ENCODE results near the gene EYA4. TPM values are rescaled to one million over a fixed set of nuclear protein-coding genes. Genes with fewer than 3 reads are reported as not detected.

Gene EYA4, protein sequence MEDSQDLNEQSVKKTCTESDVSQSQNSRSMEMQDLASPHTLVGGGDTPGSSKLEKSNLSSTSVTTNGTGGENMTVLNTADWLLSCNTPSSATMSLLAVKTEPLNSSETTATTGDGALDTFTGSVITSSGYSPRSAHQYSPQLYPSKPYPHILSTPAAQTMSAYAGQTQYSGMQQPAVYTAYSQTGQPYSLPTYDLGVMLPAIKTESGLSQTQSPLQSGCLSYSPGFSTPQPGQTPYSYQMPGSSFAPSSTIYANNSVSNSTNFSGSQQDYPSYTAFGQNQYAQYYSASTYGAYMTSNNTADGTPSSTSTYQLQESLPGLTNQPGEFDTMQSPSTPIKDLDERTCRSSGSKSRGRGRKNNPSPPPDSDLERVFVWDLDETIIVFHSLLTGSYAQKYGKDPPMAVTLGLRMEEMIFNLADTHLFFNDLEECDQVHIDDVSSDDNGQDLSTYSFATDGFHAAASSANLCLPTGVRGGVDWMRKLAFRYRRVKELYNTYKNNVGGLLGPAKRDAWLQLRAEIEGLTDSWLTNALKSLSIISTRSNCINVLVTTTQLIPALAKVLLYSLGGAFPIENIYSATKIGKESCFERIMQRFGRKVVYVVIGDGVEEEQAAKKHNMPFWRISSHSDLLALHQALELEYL
- 0.21 TPM for polyA plus RNA-seq
- long read RNA-seq, donor 1, result 0 reads
- long read RNA-seq, donor 2, result 0 reads
- long read RNA-seq, donor 3, result 0 reads
- long read RNA-seq, donor 4, result 0 reads
- long read RNA-seq, donor 5, result 0 reads
- long read RNA-seq, donor 6, result 0 reads
- long read RNA-seq, donor 7, result 0 reads
- long read RNA-seq, donor 8, result 0 reads
- long read RNA-seq, donor 9, result 0 reads
- long read RNA-seq, donor 10, result 0 reads
- long read RNA-seq, donor 11, result 0 reads

DNA sequence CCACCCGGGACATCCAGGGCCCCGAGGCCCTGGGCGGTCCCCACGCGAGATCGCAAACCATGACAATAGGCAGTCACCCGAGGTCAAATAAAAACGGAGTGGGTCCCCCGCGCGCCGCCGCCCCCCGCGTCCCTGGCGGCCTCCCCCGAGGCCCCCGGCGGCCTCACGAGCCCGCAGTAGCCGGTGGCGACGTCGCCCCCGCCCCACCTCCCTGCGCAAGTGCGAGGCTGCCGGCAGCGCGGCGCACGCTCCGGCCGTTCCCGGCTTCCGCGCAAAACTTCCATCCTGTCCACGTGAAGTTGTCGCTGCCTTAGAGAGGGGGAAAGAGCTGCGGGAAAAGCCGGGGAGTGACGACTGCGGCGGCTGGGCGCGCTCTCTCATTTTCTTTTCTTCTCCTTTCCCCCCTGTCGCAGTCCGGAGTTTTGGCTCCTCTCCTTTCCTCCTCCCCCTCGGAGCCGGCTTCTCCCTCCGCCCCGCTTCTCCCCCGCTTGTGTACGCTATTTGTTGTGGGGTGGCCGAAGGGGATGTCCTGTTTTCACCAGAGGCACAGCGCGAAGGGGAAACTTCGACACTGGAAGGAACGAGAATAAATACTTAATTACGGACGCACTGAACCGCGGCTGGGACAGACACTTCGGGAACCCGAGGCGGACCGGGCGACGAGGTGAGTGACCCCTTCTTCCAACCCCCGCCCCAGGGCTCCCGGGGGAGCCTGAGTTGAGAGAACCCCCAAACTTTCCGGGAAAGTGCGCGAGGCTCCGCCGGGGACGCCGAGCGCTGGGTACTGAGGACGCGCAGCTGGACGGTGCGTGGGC lies at the start of gene EYA4:
EYA4 (plus strand) TSS at position 272 of the 815 bp plus-strand sequence. CDS start 33,424 bp downstream, outside the sequence.
- WGBS (ENCODE audit: insufficient coverage, low lambda C conversion rate), result 3% methylated on average over 5 of the region's 84 CpGs
- Histone ChIP-seq H3K27ac (ENCODE audit: low read length) (no peak within 1 kb of the TSS), H3K4me1 (ENCODE audit: control insufficient read depth, insufficient read depth, low read length) (peaks cover 3% of the 10 kb centered on the region), H3K36me3 (ENCODE audit: control insufficient read depth, insufficient read depth, low read length) (no peaks in the 10 kb centered on the region), H3K9me3 (ENCODE audit: control insufficient read depth, low read depth, low read length) (no peaks in the 10 kb centered on the region), H3K27me3 (ENCODE audit: control insufficient read depth, insufficient read depth, low read length) (peaks cover 52% of the 10 kb centered on the region), H3K4me3 (ENCODE audit: low read length) (peak within 1 kb of the TSS; percentile 26)
- DNase-seq, result peak in 1 of 2 donors; percentile 19

DNA sequence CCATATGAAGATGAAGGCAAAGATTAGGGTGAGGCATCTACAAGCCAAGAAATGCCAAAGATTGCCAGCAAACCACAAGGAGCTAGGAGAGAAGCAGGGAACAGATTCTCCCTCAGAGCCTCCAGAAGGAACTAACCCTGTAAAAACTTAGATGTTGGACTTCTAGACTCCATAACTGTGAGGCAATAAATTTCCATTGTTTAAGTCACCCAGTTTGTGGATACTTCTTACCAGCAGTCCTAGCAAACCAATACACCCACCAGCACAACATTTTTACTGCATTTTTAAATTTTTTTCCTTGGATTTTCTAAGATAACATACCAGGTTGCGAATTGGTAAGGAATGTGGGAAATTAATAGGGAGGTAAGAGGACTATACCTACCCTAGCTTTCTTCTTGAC lies 47.8 kb upstream of the EYA4 start:
- H3K27me3 ChIP-seq (ENCODE audit: control insufficient read depth, insufficient read depth, low read length), result no peaks in the 10 kb centered on the region
- H3K36me3 ChIP-seq (ENCODE audit: control insufficient read depth, insufficient read depth, low read length), result no peaks in the 10 kb centered on the region
- DNase-seq, result no peak
- no CpG with 5 or more reads among the region's 1 CpG for WGBS (ENCODE audit: insufficient coverage, low lambda C conversion rate)
- no peaks in the 10 kb centered on the region for H3K4me1 ChIP-seq (ENCODE audit: control insufficient read depth, insufficient read depth, low read length)
- no peak overlapping the region for H3K4me3 ChIP-seq (ENCODE audit: low read length)
- no peak overlapping the region for H3K27ac ChIP-seq (ENCODE audit: low read length)
- H3K9me3 ChIP-seq (ENCODE audit: control insufficient read depth, low read depth, low read length), result no peaks in the 10 kb centered on the region

DNA sequence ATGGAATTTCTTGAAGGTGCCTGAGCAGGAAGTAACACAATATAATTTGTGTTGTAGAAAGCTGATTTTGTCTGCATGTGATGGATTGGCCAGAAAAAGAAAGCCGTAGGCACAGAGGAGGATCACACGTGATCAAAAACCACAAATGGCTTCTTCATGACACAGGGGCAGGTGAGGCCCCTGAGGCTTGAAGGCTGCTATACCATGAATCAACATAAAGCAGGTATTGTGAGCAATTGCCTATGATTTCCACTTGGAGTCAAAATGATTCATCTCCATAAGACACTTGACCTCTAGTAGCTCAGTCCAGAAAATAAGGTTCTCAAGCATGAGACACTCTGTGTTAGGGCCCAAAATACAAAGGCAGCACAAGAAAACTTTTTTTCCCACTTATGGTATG lies 42.4 kb upstream of the EYA4 start:
- Histone ChIP-seq H3K27ac (ENCODE audit: low read length) (no peak overlapping the region), H3K9me3 (ENCODE audit: control insufficient read depth, low read depth, low read length) (no peaks in the 10 kb centered on the region), H3K36me3 (ENCODE audit: control insufficient read depth, insufficient read depth, low read length) (no peaks in the 10 kb centered on the region), H3K4me1 (ENCODE audit: control insufficient read depth, insufficient read depth, low read length) (no peaks in the 10 kb centered on the region), H3K27me3 (ENCODE audit: control insufficient read depth, insufficient read depth, low read length) (no peaks in the 10 kb centered on the region), H3K4me3 (ENCODE audit: low read length) (no peak overlapping the region)
- WGBS (ENCODE audit: insufficient coverage, low lambda C conversion rate), result no CpG with 5 or more reads among the region's 2 CpGs
- no peak for DNase-seq

DNA sequence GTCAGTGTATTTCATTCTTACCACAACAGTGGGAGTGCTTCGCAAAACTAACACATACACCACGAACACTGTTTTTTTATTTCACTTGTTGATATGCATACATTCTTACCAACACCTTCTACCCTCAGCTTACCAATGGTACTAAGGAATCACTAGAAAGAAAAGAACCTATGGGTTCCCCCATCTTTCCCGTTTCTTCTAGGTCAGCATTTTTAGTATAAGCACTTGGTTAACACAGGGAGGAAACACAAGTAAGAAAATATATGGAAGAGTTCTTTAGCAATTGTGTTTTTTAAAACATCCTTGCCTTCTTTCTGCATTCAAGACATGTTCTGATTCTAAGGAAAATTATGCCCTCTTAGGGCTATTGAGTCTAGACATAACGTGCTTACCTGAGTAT lies 39.9 kb upstream of the EYA4 start:
- no peak for DNase-seq
- Histone ChIP-seq H3K36me3 (ENCODE audit: control insufficient read depth, insufficient read depth, low read length) (no peaks in the 10 kb centered on the region), H3K4me1 (ENCODE audit: control insufficient read depth, insufficient read depth, low read length) (no peaks in the 10 kb centered on the region), H3K9me3 (ENCODE audit: control insufficient read depth, low read depth, low read length) (no peaks in the 10 kb centered on the region), H3K27ac (ENCODE audit: low read length) (no peak overlapping the region), H3K4me3 (ENCODE audit: low read length) (no peak overlapping the region), H3K27me3 (ENCODE audit: control insufficient read depth, insufficient read depth, low read length) (no peaks in the 10 kb centered on the region)
- WGBS (ENCODE audit: insufficient coverage, low lambda C conversion rate), result 93% methylated on average over 2 of the region's 4 CpGs

DNA sequence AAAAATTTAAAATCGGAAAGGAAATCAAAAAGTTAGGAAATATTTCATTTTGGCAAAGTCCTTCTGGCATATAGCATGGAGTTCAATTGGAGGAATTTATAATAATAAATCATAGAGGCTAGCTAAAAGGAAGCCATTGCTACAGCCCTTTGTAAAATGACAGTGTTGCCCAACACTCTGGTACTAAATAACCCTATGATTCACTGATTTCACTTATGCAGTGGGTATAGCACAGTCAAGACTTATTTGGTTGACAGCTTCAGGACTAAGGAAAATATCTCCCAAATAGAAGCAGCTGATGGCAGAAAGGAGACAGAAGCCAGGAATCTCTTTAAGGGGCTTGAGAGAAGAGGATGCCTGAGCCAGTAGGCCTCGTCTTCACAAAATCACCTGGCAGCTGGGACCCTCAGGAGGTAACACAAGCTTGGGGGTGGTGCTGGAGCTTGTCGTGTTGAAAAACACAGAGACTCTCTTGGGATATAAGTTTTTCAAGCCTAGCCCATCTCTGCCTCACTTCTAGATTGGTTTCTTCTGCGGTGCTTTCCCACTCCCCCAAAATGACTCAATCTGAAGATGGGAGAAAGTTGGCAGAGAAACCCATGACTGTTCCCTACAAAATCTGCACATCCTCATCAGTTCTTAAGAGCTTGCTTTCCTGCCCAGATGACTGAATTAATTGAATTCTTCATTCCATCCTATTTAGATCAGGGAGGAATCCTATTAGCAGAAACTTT lies 38.4 kb upstream of the EYA4 start:
- no peaks in the 10 kb centered on the region for H3K4me1 ChIP-seq (ENCODE audit: control insufficient read depth, insufficient read depth, low read length)
- DNase-seq, result no peak
- WGBS (ENCODE audit: insufficient coverage, low lambda C conversion rate), result 71% methylated on average over 1 of the region's 4 CpGs
- H3K27ac ChIP-seq (ENCODE audit: low read length), result no peak overlapping the region
- no peak overlapping the region for H3K4me3 ChIP-seq (ENCODE audit: low read length)
- H3K36me3 ChIP-seq (ENCODE audit: control insufficient read depth, insufficient read depth, low read length), result no peaks in the 10 kb centered on the region
- no peaks in the 10 kb centered on the region for H3K27me3 ChIP-seq (ENCODE audit: control insufficient read depth, insufficient read depth, low read length)
- no peaks in the 10 kb centered on the region for H3K9me3 ChIP-seq (ENCODE audit: control insufficient read depth, low read depth, low read length)

DNA sequence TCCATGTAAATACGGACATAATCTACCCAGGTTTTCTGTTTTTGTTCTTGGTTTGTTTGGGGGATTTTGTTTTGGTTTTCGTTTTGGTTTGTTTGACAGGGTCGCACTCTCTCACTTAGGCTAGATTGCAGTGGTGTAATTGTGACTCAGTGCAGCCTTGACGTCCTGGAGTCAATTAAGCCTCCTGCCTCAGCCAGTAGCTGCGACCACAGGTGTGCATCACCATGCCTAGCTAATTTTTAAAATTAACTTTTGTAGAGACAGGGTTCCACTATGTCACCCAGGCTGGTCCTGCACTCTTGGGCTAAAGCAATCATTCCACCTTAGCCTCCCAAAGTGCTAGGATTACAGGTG lies 37.8 kb upstream of the EYA4 start:
- H3K4me1 ChIP-seq (ENCODE audit: control insufficient read depth, insufficient read depth, low read length), result no peaks in the 10 kb centered on the region
- no peak overlapping the region for H3K27ac ChIP-seq (ENCODE audit: low read length)
- no peaks in the 10 kb centered on the region for H3K9me3 ChIP-seq (ENCODE audit: control insufficient read depth, low read depth, low read length)
- no peaks in the 10 kb centered on the region for H3K36me3 ChIP-seq (ENCODE audit: control insufficient read depth, insufficient read depth, low read length)
- no peak for DNase-seq
- H3K4me3 ChIP-seq (ENCODE audit: low read length), result no peak overlapping the region
- no peaks in the 10 kb centered on the region for H3K27me3 ChIP-seq (ENCODE audit: control insufficient read depth, insufficient read depth, low read length)
- WGBS (ENCODE audit: insufficient coverage, low lambda C conversion rate), result no CpG with 5 or more reads among the region's 5 CpGs

DNA sequence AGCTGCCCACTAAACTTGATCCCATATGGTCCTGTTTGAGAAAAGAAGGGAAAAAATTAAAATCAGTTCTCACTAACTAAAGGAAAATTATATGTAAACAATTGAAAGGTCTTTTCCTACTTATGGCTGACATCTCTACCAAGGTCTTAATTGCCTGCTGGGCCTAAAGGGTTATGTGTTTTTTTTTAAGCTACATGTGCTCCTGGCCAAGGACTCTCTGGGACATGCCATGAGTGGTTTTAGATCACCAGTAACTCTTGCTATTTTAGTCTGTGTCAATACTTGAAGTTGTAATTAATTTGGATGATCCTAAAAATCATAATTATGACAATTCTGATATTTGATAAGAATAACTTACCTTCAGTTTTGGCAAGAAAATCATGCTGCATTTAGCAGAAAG lies 35.9 kb upstream of the EYA4 start:
- H3K27me3 ChIP-seq (ENCODE audit: control insufficient read depth, insufficient read depth, low read length), result no peaks in the 10 kb centered on the region
- H3K4me3 ChIP-seq (ENCODE audit: low read length), result no peak overlapping the region
- no peaks in the 10 kb centered on the region for H3K4me1 ChIP-seq (ENCODE audit: control insufficient read depth, insufficient read depth, low read length)
- H3K27ac ChIP-seq (ENCODE audit: low read length), result no peak overlapping the region
- H3K36me3 ChIP-seq (ENCODE audit: control insufficient read depth, insufficient read depth, low read length), result no peaks in the 10 kb centered on the region
- no peak for DNase-seq
- H3K9me3 ChIP-seq (ENCODE audit: control insufficient read depth, low read depth, low read length), result no peaks in the 10 kb centered on the region

DNA sequence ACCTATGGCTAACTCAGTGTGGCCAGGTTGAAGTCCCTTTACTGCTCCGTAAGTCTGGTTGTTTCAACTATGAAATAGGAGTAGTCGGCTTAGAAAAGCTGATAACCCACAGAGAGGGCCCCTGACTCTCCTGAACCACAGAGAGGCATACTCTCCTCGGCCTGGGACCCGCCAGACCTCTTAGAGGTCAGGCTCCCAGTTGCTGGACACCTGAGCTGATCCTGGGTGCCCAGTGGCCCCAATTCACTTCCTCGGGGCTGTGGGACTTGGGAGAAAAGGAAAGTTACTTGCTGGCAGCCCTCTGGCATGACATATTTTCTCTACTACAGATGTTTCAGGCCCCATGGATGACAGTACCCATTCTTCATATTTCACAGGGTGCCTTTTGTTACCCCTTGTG lies 34.2 kb upstream of the EYA4 start:
- Histone ChIP-seq H3K36me3 (ENCODE audit: control insufficient read depth, insufficient read depth, low read length) (no peaks in the 10 kb centered on the region), H3K27me3 (ENCODE audit: control insufficient read depth, insufficient read depth, low read length) (no peaks in the 10 kb centered on the region), H3K9me3 (ENCODE audit: control insufficient read depth, low read depth, low read length) (no peaks in the 10 kb centered on the region), H3K4me1 (ENCODE audit: control insufficient read depth, insufficient read depth, low read length) (no peaks in the 10 kb centered on the region), H3K4me3 (ENCODE audit: low read length) (no peak overlapping the region), H3K27ac (ENCODE audit: low read length) (no peak overlapping the region)
- WGBS (ENCODE audit: insufficient coverage, low lambda C conversion rate), result no CpG with 5 or more reads among the region's 5 CpGs
- DNase-seq, result no peak

DNA sequence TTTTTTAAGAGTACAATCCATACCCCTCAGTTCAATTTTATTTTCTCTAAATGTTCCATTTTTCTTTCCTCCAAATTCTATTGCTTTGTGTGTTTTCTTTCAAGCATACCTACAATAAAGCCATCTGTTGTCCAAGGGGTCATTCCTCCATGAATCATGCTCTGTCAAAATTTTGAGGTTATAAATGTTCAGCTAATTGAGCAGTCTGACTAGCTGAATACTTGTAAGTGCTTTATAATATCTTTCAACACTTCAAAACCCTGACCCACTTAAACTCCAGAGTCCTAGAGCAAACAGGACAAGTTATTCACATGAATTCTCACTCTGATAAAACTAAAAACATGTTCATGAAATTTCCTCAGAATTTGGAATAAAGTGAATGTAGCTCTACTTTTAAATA lies 33.4 kb upstream of the EYA4 start:
- no peaks in the 10 kb centered on the region for H3K9me3 ChIP-seq (ENCODE audit: control insufficient read depth, low read depth, low read length)
- no peaks in the 10 kb centered on the region for H3K36me3 ChIP-seq (ENCODE audit: control insufficient read depth, insufficient read depth, low read length)
- no peak for DNase-seq
- no peak overlapping the region for H3K27ac ChIP-seq (ENCODE audit: low read length)
- H3K4me3 ChIP-seq (ENCODE audit: low read length), result no peak overlapping the region
- no peaks in the 10 kb centered on the region for H3K4me1 ChIP-seq (ENCODE audit: control insufficient read depth, insufficient read depth, low read length)
- H3K27me3 ChIP-seq (ENCODE audit: control insufficient read depth, insufficient read depth, low read length), result no peaks in the 10 kb centered on the region

All from large intestine (tissue), 12 donors.